H9 (cell line): ENCODE measurements around the gene CFAP54. TPM values are rescaled to one million over a fixed set of nuclear protein-coding genes. Genes with fewer than 3 reads are reported as not detected.

Source experiments
- DNase-seq: peaks from one replicate; pipeline ENCODE4 v3.0.0-alpha.2; 2017
- H2AFZ ChIP-seq: one replicate; pipeline ENCODE4 v1.6.1; 2013; ENCODE audit warnings: mild to moderate bottlenecking, low read length, control low read depth, moderate library complexity
- H2AK5ac ChIP-seq: 2 replicates; pipeline ENCODE4 v1.6.1; 2013; ENCODE audit warnings: low read length, control low read depth, mixed read lengths; ENCODE audit not compliant: insufficient read length
- H2BK120ac ChIP-seq: one replicate; pipeline ENCODE4 v1.6.1; 2013; ENCODE audit warnings: low read depth, mild to moderate bottlenecking, low read length, control low read depth, inconsistent platforms; ENCODE audit not compliant: poor library complexity, severe bottlenecking
- H2BK12ac ChIP-seq: 2 replicates; pipeline ENCODE4 v1.6.1; 2013; ENCODE audit warnings: low read length, control low read depth, mixed read lengths, low read depth; ENCODE audit not compliant: insufficient read length
- H2BK15ac ChIP-seq: 2 replicates; pipeline ENCODE4 v1.6.1; 2013; ENCODE audit warnings: low read depth, low read length, control low read depth
- H2BK20ac ChIP-seq: one replicate; pipeline ENCODE4 v1.6.1; 2013; ENCODE audit warnings: low read depth, mild to moderate bottlenecking, low read length, control low read depth, inconsistent platforms; ENCODE audit not compliant: poor library complexity, severe bottlenecking
- H2BK5ac ChIP-seq: 2 replicates; pipeline ENCODE4 v1.6.1; 2013; ENCODE audit warnings: low read length, control low read depth, mixed read lengths; ENCODE audit not compliant: insufficient read length
- H3K14ac ChIP-seq: 2 replicates; pipeline ENCODE4 v1.6.1; 2013; ENCODE audit warnings: low read length, control low read depth; ENCODE audit not compliant: insufficient read depth
- H3K18ac ChIP-seq: 2 replicates; pipeline ENCODE4 v1.6.1; 2013; ENCODE audit warnings: low read depth, mild to moderate bottlenecking, mixed read lengths, low read length, control low read depth; ENCODE audit not compliant: insufficient read length
- H3K23ac ChIP-seq: 2 replicates; pipeline ENCODE4 v1.6.1; 2013; ENCODE audit warnings: low read length, control low read depth, mixed read lengths, low read depth; ENCODE audit not compliant: insufficient read length
- H3K23me2 ChIP-seq: 2 replicates; pipeline ENCODE4 v1.6.1; 2013; ENCODE audit warnings: low read depth, mild to moderate bottlenecking, mixed read lengths, low read length, control low read depth; ENCODE audit not compliant: insufficient read length, poor library complexity, severe bottlenecking
- H3K27ac ChIP-seq: 2 replicates; pipeline ENCODE4 v1.5.1; 2013; ENCODE audit warnings: low read length, control low read depth, mixed read lengths, low read depth; ENCODE audit not compliant: insufficient read length
- H3K27me3 ChIP-seq: 2 replicates; pipeline ENCODE4 v1.6.1; 2013; ENCODE audit warnings: low read length, control low read depth, inconsistent platforms; ENCODE audit not compliant: insufficient read depth
- H3K4ac ChIP-seq: 2 replicates; pipeline ENCODE4 v1.6.1; 2013; ENCODE audit warnings: low read depth, mild to moderate bottlenecking, control low read depth, inconsistent platforms, low read length, moderate library complexity
- H3K4me1 ChIP-seq: 2 replicates; pipeline ENCODE4 v1.6.1; 2013; ENCODE audit warnings: low read length, control low read depth, inconsistent platforms; ENCODE audit not compliant: insufficient read depth
- H3K4me2 ChIP-seq: 2 replicates; pipeline ENCODE4 v1.6.1; 2013; ENCODE audit warnings: low read length, control low read depth, mixed read lengths; ENCODE audit not compliant: insufficient read length, insufficient read depth
- H3K56ac ChIP-seq: 2 replicates; pipeline ENCODE4 v1.6.1; 2013; ENCODE audit warnings: low read depth, mild to moderate bottlenecking, mixed read lengths, low read length, control low read depth; ENCODE audit not compliant: insufficient read length
- H3K79me1 ChIP-seq: 2 replicates; pipeline ENCODE4 v1.6.1; 2013; ENCODE audit warnings: low read depth, mild to moderate bottlenecking, moderate library complexity, low read length, control low read depth, inconsistent platforms; ENCODE audit not compliant: insufficient read depth, poor library complexity, severe bottlenecking
- H3K79me2 ChIP-seq: 2 replicates; pipeline ENCODE4 v1.6.1; 2013; ENCODE audit warnings: low read length, control low read depth, inconsistent platforms; ENCODE audit not compliant: insufficient read depth
- H3K9ac ChIP-seq: 2 replicates; pipeline ENCODE4 v1.6.1; 2013; ENCODE audit warnings: low read length, control low read depth, mixed read lengths; ENCODE audit not compliant: insufficient read length; ENCODE audit errors: extremely low read depth
- H3K9me3 ChIP-seq: one replicate; pipeline ENCODE4 v1.6.1; 2013; ENCODE audit warnings: low read depth, low read length, inconsistent platforms; ENCODE audit not compliant: control insufficient read depth
- H3T11ph ChIP-seq: one replicate; pipeline ENCODE4 v1.6.1; 2013; ENCODE audit warnings: mild to moderate bottlenecking, low read length, control low read depth, inconsistent platforms
- H4K20me1 ChIP-seq: one replicate; pipeline ENCODE4 v1.6.1; 2013; ENCODE audit not compliant: control insufficient read depth, insufficient read length, insufficient read depth
- H4K5ac ChIP-seq: 2 replicates; pipeline ENCODE4 v1.6.1; 2013; ENCODE audit warnings: low read depth, mild to moderate bottlenecking, mixed read lengths, low read length, control low read depth; ENCODE audit not compliant: insufficient read length
- H4K8ac ChIP-seq: replicated peaks from 2 replicates; pipeline ENCODE4 v1.6.1; 2013; ENCODE audit warnings: low read length, control low read depth, mixed read lengths, low read depth; ENCODE audit not compliant: insufficient read length
- H4K91ac ChIP-seq: 2 replicates; pipeline ENCODE4 v1.6.1; 2013; ENCODE audit warnings: low read depth, mild to moderate bottlenecking, moderate library complexity, mixed read lengths, low read length, control low read depth; ENCODE audit not compliant: insufficient read length
- H3K27ac Mint-ChIP-seq, 3 experiments: 2 replicates in 2 of 3; 3 replicates in 1 of 3; pipeline ENCODE4 v1.8.0; 2020 to 2021; ENCODE audit warnings: mixed read lengths in 3 of 3, mild to moderate bottlenecking in 1 of 3, moderate library complexity in 1 of 3
- H3K27me3 Mint-ChIP-seq: 2 replicates; pipeline ENCODE4 v1.8.0; 2021; ENCODE audit warnings: low read depth, mild to moderate bottlenecking, moderate library complexity, mixed read lengths
- H3K36me3 Mint-ChIP-seq, 3 experiments: 2 replicates in 2 of 3; 3 replicates in 1 of 3; pipeline ENCODE4 v1.8.0; 2020 to 2021; ENCODE audit warnings: low read depth in 3 of 3, mixed read lengths in 3 of 3; ENCODE audit not compliant: insufficient read depth in 1 of 3
- H3K4me1 Mint-ChIP-seq, 2 experiments: 2 replicates each; pipeline ENCODE4 v1.8.0; 2020; ENCODE audit warnings: mixed read lengths in 2 of 2
- H3K4me3 Mint-ChIP-seq, 2 experiments: 2 replicates in 1 of 2; 3 replicates in 1 of 2; pipeline ENCODE4 v1.8.0; 2020 to 2021; ENCODE audit warnings: mild to moderate bottlenecking in 2 of 2, mixed read lengths in 2 of 2, moderate library complexity in 1 of 2
- H3K9me3 Mint-ChIP-seq, 2 experiments: 2 replicates in 1 of 2; 3 replicates in 1 of 2; pipeline ENCODE4 v1.8.0; 2020; ENCODE audit warnings: mild to moderate bottlenecking in 2 of 2, mixed read lengths in 2 of 2, moderate library complexity in 1 of 2
- CTCF ChIP-seq: fragments of 200-600 bp; sonication (generic); conservative IDR thresholded peaks from 3 replicates; pipeline ENCODE4 v1.8.0; 2021; ENCODE audit warnings: antibody characterized with exemption, mild to moderate bottlenecking
- WGBS: extraction: QIAGEN DNeasy Blood & Tissue Kit; methylation state at CpG from one replicate; pipeline ENCODE4 v1.1.7; 2013; ENCODE audit warnings: missing lambda C conversion rate, low lambda C conversion rate, mixed read lengths; ENCODE audit not compliant: insufficient read length; ENCODE audit errors: extremely low coverage; 5-methylcytosine and 5-hydroxymethylcytosine counted together
- total RNA-seq: library from RNA; stranded (reverse); gene quantifications from 2 replicates; pipeline ENCODE4 v1.2.1, GENCODE V29; 2021

CFAP54 gene
- total RNA-seq, 1 experiment from 2014 or later = 0.24 TPM

- Histone ChIP-seq H3K23ac (no peak overlapping the region), H2AFZ (no peak overlapping the region), H2BK5ac (no peak overlapping the region), H3K14ac (no peak overlapping the region), H3K4me2 (no peak overlapping the region), H2BK15ac (no peak overlapping the region), H3T11ph (no peak overlapping the region), H3K56ac (no peak overlapping the region), H3K9me3 (no peaks in the 10 kb centered on the region), H3K23me2 (no peaks in the 10 kb centered on the region), H2BK120ac (no peak overlapping the region), H3K4ac (no peak overlapping the region), H3K27ac (no peak overlapping the region), H3K79me1 (no peaks in the 10 kb centered on the region), H2BK12ac (no peak overlapping the region), H4K8ac (no peak overlapping the region), H3K9ac (no peak overlapping the region), H3K79me2 (no peaks in the 10 kb centered on the region), H2AK5ac (no peak overlapping the region), H4K5ac (no peak overlapping the region), H2BK20ac (no peak overlapping the region), H3K4me1 (no peaks in the 10 kb centered on the region; the same call in 1 of the 2 replicates), H3K18ac (no peak overlapping the region), H4K20me1 (no peaks in the 10 kb centered on the region), H3K27me3 (no peaks in the 10 kb centered on the region; the same call in 1 of the 2 replicates), H4K91ac (no peak overlapping the region)
- peaks cover under 1% of the 10 kb centered on the region in 2 experiments; a peak in 2 of 5 replicates for H3K9me3 Mint-ChIP-seq
- no CpG with 5 or more reads among the region's 3 CpGs for WGBS
- no peak overlapping the region for H3K4me3 Mint-ChIP-seq
- no peak overlapping the region for H3K27ac Mint-ChIP-seq
- no peak for TF ChIP-seq CTCF
- H3K36me3 Mint-ChIP-seq = no peaks in the 10 kb centered on the region
- DNase-seq = no peak
- peaks cover 6 to 11% of the 10 kb centered on the region in 2 experiments for H3K4me1 Mint-ChIP-seq
- H3K27me3 Mint-ChIP-seq = no peaks in the 10 kb centered on the region
These were observed 319.2 kb downstream of the CFAP54 start for GRCh38 chr12:96808587-96808986.
